IMR-90 (cell line): ENCODE measurements around the gene DNM3. TPM values are rescaled to one million over a fixed set of nuclear protein-coding genes. Genes with fewer than 3 reads are reported as not detected.

Experiments used
- ATAC-seq: fragments of 200-7000 bp; cut with Tn5 transposase; 2 replicates; pipeline ENCODE4 v1.9.1; 2020; ENCODE audit warnings: low read depth, mild to moderate bottlenecking, moderate library complexity
- BruUV-seq: library from RNA; stranded (reverse); fragments of 400-500 nt; replicated peaks from 2 replicates; lab custom pipeline; 2021; lab: Mats Ljungman, UMichigan
- CTCF ChIA-PET: fragments of 300-600 bp; formaldehyde crosslinking; extraction: SDS; loops from one replicate; lab custom pipeline; 2021; ENCODE audit warnings: antibody characterized with exemption; lab: Yijun Ruan, JAX
- POLR2A ChIA-PET: fragments of 300-600 bp; sonication (Branson Sonifier 250); formaldehyde crosslinking; loops from one replicate; lab custom pipeline; 2022; ENCODE audit warnings: antibody characterized with exemption; ENCODE audit not compliant: unreplicated experiment; lab: Charles Lee
- DNase-seq: peaks from one replicate; pipeline ENCODE4 v3.0.0; 2013
- H2AFZ ChIP-seq: replicated peaks from 2 replicates; pipeline ENCODE3; 2013; ENCODE audit warnings: low read length, mild to moderate bottlenecking; ENCODE audit not compliant: poor library complexity
- H2AK5ac ChIP-seq: 2 replicates; pipeline ENCODE4 v1.6.1; 2013; ENCODE audit warnings: low read depth, low read length, inconsistent platforms
- H2AK9ac ChIP-seq: replicated peaks from 2 replicates; pipeline ENCODE3; 2013; ENCODE audit warnings: mild to moderate bottlenecking, low read depth, low read length, moderate library complexity; ENCODE audit not compliant: poor library complexity
- H2BK120ac ChIP-seq: 2 replicates; pipeline ENCODE4 v1.6.1; 2013; ENCODE audit warnings: low read depth, low read length, inconsistent platforms
- H2BK15ac ChIP-seq: 3 replicates; pipeline ENCODE4 v1.6.1; 2013; ENCODE audit warnings: low read depth, low read length, inconsistent platforms
- H2BK20ac ChIP-seq: 2 replicates; pipeline ENCODE4 v1.6.1; 2013; ENCODE audit warnings: low read depth, mild to moderate bottlenecking, inconsistent platforms, low read length, moderate library complexity
- H2BK5ac ChIP-seq: 2 replicates; pipeline ENCODE4 v1.6.1; 2013; ENCODE audit warnings: mild to moderate bottlenecking, low read depth, low read length, inconsistent platforms; ENCODE audit not compliant: poor library complexity, severe bottlenecking
- H3K14ac ChIP-seq: replicated peaks from 2 replicates; pipeline ENCODE4 v1.6.1; 2013; ENCODE audit warnings: low read depth, low read length, inconsistent platforms
- H3K18ac ChIP-seq: 2 replicates; pipeline ENCODE4 v1.6.1; 2013; ENCODE audit warnings: low read depth, low read length, control low read depth
- H3K23ac ChIP-seq: 2 replicates; pipeline ENCODE4 v1.6.1; 2013; ENCODE audit warnings: low read depth, low read length, inconsistent platforms
- H3K27ac ChIP-seq: 2 replicates; pipeline ENCODE4 v1.5.1; 2013; ENCODE audit warnings: mild to moderate bottlenecking, control low read depth, low read length; ENCODE audit not compliant: insufficient read depth
- H3K27me3 ChIP-seq: 2 replicates; pipeline ENCODE4 v1.6.1; 2013; ENCODE audit warnings: low read length; ENCODE audit not compliant: control insufficient read depth, insufficient read depth
- H3K36me3 ChIP-seq: 2 replicates; pipeline ENCODE4 v1.6.1; 2013; ENCODE audit warnings: low read length, mixed read lengths; ENCODE audit not compliant: control insufficient read depth, insufficient read depth
- H3K4ac ChIP-seq: 2 replicates; pipeline ENCODE4 v1.6.1; 2013; ENCODE audit warnings: low read depth, low read length, inconsistent platforms
- H3K4me1 ChIP-seq: 2 replicates; pipeline ENCODE4 v1.6.1; 2013; ENCODE audit warnings: low read length, mixed read lengths; ENCODE audit not compliant: control insufficient read depth, insufficient read depth
- H3K4me2 ChIP-seq: 2 replicates; pipeline ENCODE4 v1.6.1; 2013; ENCODE audit warnings: low read depth, mild to moderate bottlenecking, control low read depth, low read length, moderate library complexity
- H3K4me3 ChIP-seq: 2 replicates; pipeline ENCODE4 v1.5.1; 2013; ENCODE audit warnings: low read depth, mild to moderate bottlenecking, control low read depth, low read length, moderate library complexity; ENCODE audit not compliant: insufficient read depth
- H3K56ac ChIP-seq: 2 replicates; pipeline ENCODE4 v1.6.1; 2013; ENCODE audit warnings: low read length, inconsistent platforms; ENCODE audit not compliant: insufficient read depth; ENCODE audit errors: extremely low read depth
- H3K79me1 ChIP-seq, 2 experiments: 2 replicates each; pipeline ENCODE4 v1.6.1; 2013; ENCODE audit warnings: low read length in 2 of 2, inconsistent platforms in 1 of 2, low read depth in 1 of 2
- H3K9ac ChIP-seq: 2 replicates; pipeline ENCODE4 v1.6.1; 2013; ENCODE audit warnings: low read depth, low read length, control low read depth
- H3K9me1 ChIP-seq: 2 replicates; pipeline ENCODE4 v1.6.1; 2013; ENCODE audit warnings: low read length, inconsistent platforms; ENCODE audit not compliant: insufficient read depth
- H3K9me3 ChIP-seq: 2 replicates; pipeline ENCODE4 v1.6.1; 2013; ENCODE audit warnings: low read length; ENCODE audit not compliant: control insufficient read depth, insufficient read depth
- H4K20me1 ChIP-seq: 2 replicates; pipeline ENCODE4 v1.6.1; 2013; ENCODE audit warnings: low read length, inconsistent platforms; ENCODE audit not compliant: insufficient read depth
- H4K5ac ChIP-seq: 2 replicates; pipeline ENCODE4 v1.6.1; 2013; ENCODE audit warnings: mild to moderate bottlenecking, low read depth, low read length, control low read depth
- H4K8ac ChIP-seq, 2 experiments: 2 replicates each; pipeline ENCODE4 v1.6.1; 2013; ENCODE audit warnings: low read depth in 2 of 2, low read length in 2 of 2, control low read depth in 1 of 2, inconsistent platforms in 1 of 2
- H4K91ac ChIP-seq: 2 replicates; pipeline ENCODE4 v1.6.1; 2013; ENCODE audit warnings: low read depth, low read length, inconsistent platforms; ENCODE audit not compliant: insufficient read depth
- BHLHE40 ChIP-seq: fragments of 150-350 bp; IDR thresholded peaks from 2 replicates; pipeline ENCODE4 v1.6.1; 2016; ENCODE audit warnings: mild to moderate bottlenecking, low read depth, low read length
- CEBPB ChIP-seq: IDR thresholded peaks from 2 replicates; pipeline ENCODE4 v1.6.1; 2012; ENCODE audit warnings: low read depth, low read length, improper control_type of control experiment
- CHD1 ChIP-seq: IDR thresholded peaks from 2 replicates; pipeline ENCODE4 v1.6.1; 2012; ENCODE audit warnings: low read depth, low read length, improper control_type of control experiment
- CTCF ChIP-seq: conservative IDR thresholded peaks from 2 replicates; pipeline ENCODE4 v1.5.1; 2012; ENCODE audit warnings: mild to moderate bottlenecking, low read depth, low read length, improper control_type of control experiment
- ELK1 ChIP-seq: fragments of 150-350 bp; IDR thresholded peaks from 2 replicates; pipeline ENCODE4 v1.6.1; 2016; ENCODE audit warnings: low read depth, mild to moderate bottlenecking, low read length, moderate library complexity, borderline replicate concordance
- FOS ChIP-seq: fragments of 150-350 bp; IDR thresholded peaks from 2 replicates; pipeline ENCODE4 v1.6.1; 2016; ENCODE audit warnings: low read depth, low read length
- MAFK ChIP-seq: IDR thresholded peaks from 2 replicates; pipeline ENCODE4 v1.6.1; 2012; ENCODE audit warnings: low read depth, low read length, improper control_type of control experiment
- MAZ ChIP-seq: IDR thresholded peaks from 2 replicates; pipeline ENCODE4 v1.6.1; 2012; ENCODE audit warnings: low read depth, mild to moderate bottlenecking, low read length, improper control_type of control experiment, moderate library complexity, borderline replicate concordance
- MXI1 ChIP-seq: IDR thresholded peaks from 2 replicates; pipeline ENCODE4 v1.6.1; 2012; ENCODE audit warnings: low read depth, mild to moderate bottlenecking, low read length, moderate library complexity, borderline replicate concordance
- NFE2L2 ChIP-seq: fragments of 150-350 bp; IDR thresholded peaks from 2 replicates; pipeline ENCODE4 v1.6.1; 2016; ENCODE audit warnings: low read depth, mild to moderate bottlenecking, low read length
- POLR2A ChIP-seq: IDR thresholded peaks from 2 replicates; pipeline ENCODE4 v1.6.1; 2012; ENCODE audit warnings: mild to moderate bottlenecking, low read depth, low read length
- RAD21 ChIP-seq: IDR thresholded peaks from 2 replicates; pipeline ENCODE4 v1.6.1; 2012; ENCODE audit warnings: low read length, improper control_type of control experiment
- RCOR1 ChIP-seq: IDR thresholded peaks from 2 replicates; pipeline ENCODE4 v1.6.1; 2012; ENCODE audit warnings: mild to moderate bottlenecking, low read length, improper control_type of control experiment; ENCODE audit not compliant: insufficient replicate concordance
- RFX5 ChIP-seq: IDR thresholded peaks from 2 replicates; pipeline ENCODE4 v1.8.0; 2012; ENCODE audit warnings: low read depth, mild to moderate bottlenecking, low read length, moderate library complexity
- SMC3 ChIP-seq: fragments of 150-350 bp; IDR thresholded peaks from 2 replicates; pipeline ENCODE4 v1.6.1; 2016; ENCODE audit warnings: low read depth, mild to moderate bottlenecking, antibody characterized with exemption, low read length, moderate library complexity
- USF2 ChIP-seq: fragments of 150-350 bp; IDR thresholded peaks from 2 replicates; pipeline ENCODE4 v1.6.1; 2017; ENCODE audit warnings: mild to moderate bottlenecking, antibody characterized with exemption, low read length, low read depth
- WGBS, 2 experiments: methylation state at CpG; one replicate each; pipeline versions ENCODE4 v1.1.5 to v1.1.7; 2013; ENCODE audit warnings: missing lambda C conversion rate in 2 of 2; ENCODE audit not compliant: insufficient read length in 1 of 2; ENCODE audit errors: extremely low coverage in 2 of 2; 5-methylcytosine and 5-hydroxymethylcytosine counted together
- dilution Hi-C: fragments of 300-500 bp; cut with HindIII; formaldehyde crosslinking; loops from one replicate; pipeline ENCODE4 v1.14.3; 2018; ENCODE audit warnings: low sequenced_read_pairs; ENCODE audit not compliant: unreplicated experiment
- in situ Hi-C: fragments of 300-500 bp; cut with MboI; formaldehyde crosslinking; loops from 3 replicates; pipeline ENCODE4 v1.14.3; 2019; ENCODE audit warnings: low sequenced_read_pairs, inconsistent platforms, mixed read lengths
- intact Hi-C: fragments of 100-400 bp; cut with micrococcal nuclease; formaldehyde crosslinking; loops from 2 replicates; pipeline ENCODE4 v1.10.0; 2022
- polyA plus RNA-seq, 3 experiments: library from polyadenylated mRNA; depleted of rRNA; stranded (reverse); fragments of >200 nt; gene quantifications; 2 replicates each; pipeline ENCODE4 v1.2.3, GENCODE V29; 2012; ENCODE audit warnings: low replicate concordance in 1 of 3
- total RNA-seq: library from RNA; depleted of rRNA; stranded (reverse); fragments of >200 nt; gene quantifications from 2 replicates; pipeline ENCODE4 v1.2.3, GENCODE V29; 2012

Gene DNM3
- total and polyA plus RNA-seq, 2 of the 4 experiments (the other 2 are of a cell fraction), result 0.36 TPM

- no peak overlapping the region for H2BK5ac ChIP-seq
- H2AK9ac ChIP-seq, result no peak overlapping the region
- intact Hi-C loops (no loop called here), in situ Hi-C loops (no loop called here), dilution Hi-C loops (no loop called here)
- POLR2A ChIA-PET, result no interaction called here
- WGBS, 2 experiments, result no CpG with 5 or more reads among the region's 1 CpG
- ATAC-seq, result no peak
- no peak overlapping the region for H3K56ac ChIP-seq
- H3K4ac ChIP-seq, result no peak overlapping the region; the same call in 1 of the 2 replicates
- no peak overlapping the region for H3K9ac ChIP-seq
- H2BK15ac ChIP-seq, result no peak overlapping the region
- no peaks in the 10 kb centered on the region for H3K9me3 ChIP-seq
- H3K27me3 ChIP-seq, result no peaks in the 10 kb centered on the region
- H3K9me1 ChIP-seq, result no peaks in the 10 kb centered on the region
- TF ChIP-seq CTCF, result no peak
- no peak for TF ChIP-seq MXI1
- no peak for TF ChIP-seq MAFK
- no peak for TF ChIP-seq CEBPB
- TF ChIP-seq ELK1, result no peak
- TF ChIP-seq RFX5, result no peak
- no peak for TF ChIP-seq SMC3
- no peak for TF ChIP-seq MAZ
- no peak for TF ChIP-seq BHLHE40
- no peak for TF ChIP-seq CHD1
- TF ChIP-seq FOS, result no peak
- TF ChIP-seq NFE2L2, result no peak
- TF ChIP-seq POLR2A, result no peak
- no peak for TF ChIP-seq RCOR1
- no peak for TF ChIP-seq RAD21
- no peak for TF ChIP-seq USF2
- H3K27ac ChIP-seq, result no peak overlapping the region
- no peaks in the 10 kb centered on the region for H3K79me1 ChIP-seq
- no peak for DNase-seq
- H3K4me3 ChIP-seq, result no peak overlapping the region
- BruUV-seq, result no TSS peak
- no peak overlapping the region for H2AFZ ChIP-seq
- no peaks in the 10 kb centered on the region for H3K36me3 ChIP-seq
- H3K4me2 ChIP-seq, result no peak overlapping the region
- H4K5ac ChIP-seq, result no peak overlapping the region
- H3K4me1 ChIP-seq, result peaks cover 9% of the 10 kb centered on the region
- H3K18ac ChIP-seq, result no peak overlapping the region
- CTCF ChIA-PET, result no interaction called here
- no peak overlapping the region for H3K23ac ChIP-seq
- no peak overlapping the region for H2BK120ac ChIP-seq
- no peak overlapping the region for H2AK5ac ChIP-seq
- H4K91ac ChIP-seq, result no peak overlapping the region
- H2BK20ac ChIP-seq, result no peak overlapping the region
- H3K14ac ChIP-seq, result no peak overlapping the region
- no peak overlapping the region for H4K8ac ChIP-seq
- no peaks in the 10 kb centered on the region for H4K20me1 ChIP-seq
Measured at GRCh38 chr1:172340520-172340919, 499.2 kb downstream of the DNM3 start.
